IPS-18c (cell line): ENCODE data around the gene SLIT3.

ENCODE experiments used
- H3K4me3 ChIP-seq: 2 replicates; pipeline ENCODE4 v1.7.0; 2013; ENCODE audit warnings: low read depth, mild to moderate bottlenecking, low read length, moderate library complexity; ENCODE audit not compliant: insufficient read depth
- H3K9me3 ChIP-seq: one replicate; pipeline ENCODE4 v1.6.1; 2013; ENCODE audit warnings: mild to moderate bottlenecking, low read length, moderate library complexity; ENCODE audit not compliant: control insufficient read depth, insufficient read depth

The SLIT3 gene

DNA sequence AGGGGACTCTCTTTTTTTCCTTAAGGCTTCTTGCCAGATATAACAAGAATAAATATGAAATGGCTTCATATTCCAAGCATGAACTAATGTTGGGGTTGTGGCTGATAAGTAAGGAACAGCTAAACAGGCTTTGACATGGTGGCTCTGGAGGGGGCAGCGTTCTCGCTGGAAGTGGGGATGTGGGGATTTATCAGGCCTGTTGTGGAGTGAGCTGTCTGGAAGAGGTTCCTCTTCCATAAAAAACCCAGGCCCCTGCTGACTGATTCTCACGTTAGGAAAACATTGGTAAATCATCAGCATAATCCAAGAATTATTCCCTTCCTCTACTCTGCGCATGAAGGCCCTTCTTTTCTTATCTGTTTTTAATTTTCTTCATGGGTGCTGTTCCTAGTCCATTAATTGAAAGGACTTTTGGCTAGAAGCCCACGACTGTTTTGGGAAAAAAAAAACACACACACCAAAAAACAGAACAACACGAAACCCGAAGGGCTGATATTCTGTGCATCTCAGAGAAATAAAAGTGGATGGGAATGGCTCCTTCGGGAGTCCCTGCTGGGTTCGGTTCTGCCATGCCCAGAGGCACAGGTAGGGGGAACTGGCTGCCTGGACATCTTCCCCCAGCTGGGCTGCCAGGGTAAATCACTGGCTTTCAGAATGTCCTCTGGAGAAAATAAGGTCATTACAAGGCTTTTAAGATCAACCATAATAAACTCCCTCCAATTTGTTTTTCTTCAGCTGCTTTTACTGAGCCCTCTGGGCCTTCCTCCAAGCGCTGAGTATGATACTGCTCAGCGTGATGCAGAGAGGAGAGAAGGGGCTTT, 297.0 kb downstream of the SLIT3 start:
- H3K9me3 ChIP-seq: no peaks in the 10 kb centered on the region
- no peak overlapping the region for H3K4me3 ChIP-seq

GRCh38 chr5:169002953-169003555, 297.9 kb downstream of the SLIT3 start:
- H3K9me3 ChIP-seq: no peaks in the 10 kb centered on the region
- H3K4me3 ChIP-seq: no peak overlapping the region

- no peak overlapping the region for H3K4me3 ChIP-seq
- H3K9me3 ChIP-seq: no peaks in the 10 kb centered on the region
Measured at GRCh38 chr5:169001394-169001793, 299.5 kb downstream of the SLIT3 start.

GRCh38 chr5:168995024-168995423, 305.9 kb downstream of the SLIT3 start:
- peaks cover 2% of the 10 kb centered on the region for H3K9me3 ChIP-seq

GRCh38 chr5:168992687-168993086, 308.3 kb downstream of the SLIT3 start:
- H3K4me3 ChIP-seq: no peak overlapping the region

More at GRCh38 chr5:168995024-168995423, 305.9 kb downstream of the SLIT3 start:
- H3K4me3 ChIP-seq: no peak overlapping the region

GRCh38 chr5:168992016-168992415, 308.9 kb downstream of the SLIT3 start:
- H3K4me3 ChIP-seq: no peak overlapping the region
- peaks cover 2% of the 10 kb centered on the region for H3K9me3 ChIP-seq

More at GRCh38 chr5:168992687-168993086, 308.3 kb downstream of the SLIT3 start:
- H3K9me3 ChIP-seq: peaks cover 2% of the 10 kb centered on the region

DNA sequence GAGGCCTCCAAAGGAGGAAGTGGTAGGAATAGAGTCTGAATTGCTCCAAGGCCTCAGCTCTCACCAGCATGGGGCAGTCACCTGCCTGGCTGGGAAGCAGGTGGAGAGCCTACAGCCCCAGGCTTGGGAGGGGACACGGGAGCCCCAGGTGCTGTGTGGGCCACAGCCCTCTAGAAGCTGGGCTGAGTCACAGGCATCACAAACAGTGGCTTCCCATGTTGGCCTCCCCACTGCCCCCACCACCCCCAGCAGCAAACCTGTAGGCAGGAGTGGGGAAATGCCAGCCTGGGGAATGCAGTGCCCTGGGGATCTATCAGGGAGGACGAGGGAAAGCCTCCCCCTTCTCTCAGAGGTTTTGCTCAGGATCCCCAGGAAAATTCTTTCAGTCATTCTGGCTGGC, 309.6 kb downstream of the SLIT3 start:
- Histone ChIP-seq H3K9me3 (peaks cover 2% of the 10 kb centered on the region), H3K4me3 (no peak overlapping the region)

DNA sequence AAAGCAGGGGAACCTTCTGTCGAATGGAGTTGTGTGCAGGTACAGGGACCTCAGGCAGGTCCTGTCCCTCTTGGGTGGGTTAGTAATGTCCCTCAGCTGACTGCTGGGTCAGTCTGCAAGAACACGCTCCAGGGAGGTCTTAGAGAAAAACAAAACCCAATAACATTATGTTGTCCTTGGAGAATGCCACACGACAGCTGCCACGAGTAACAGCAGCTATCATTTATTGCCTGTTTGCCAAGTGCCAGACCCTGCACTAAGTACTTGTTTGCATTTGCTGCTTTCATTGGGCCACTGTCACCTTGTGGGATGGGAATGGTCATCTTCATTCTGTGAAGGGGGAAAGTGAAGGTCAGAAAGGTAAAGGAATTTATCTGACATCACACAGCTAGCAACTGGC, 310.3 kb downstream of the SLIT3 start:
- no peak overlapping the region for H3K4me3 ChIP-seq
- H3K9me3 ChIP-seq: peaks cover 2% of the 10 kb centered on the region

DNA sequence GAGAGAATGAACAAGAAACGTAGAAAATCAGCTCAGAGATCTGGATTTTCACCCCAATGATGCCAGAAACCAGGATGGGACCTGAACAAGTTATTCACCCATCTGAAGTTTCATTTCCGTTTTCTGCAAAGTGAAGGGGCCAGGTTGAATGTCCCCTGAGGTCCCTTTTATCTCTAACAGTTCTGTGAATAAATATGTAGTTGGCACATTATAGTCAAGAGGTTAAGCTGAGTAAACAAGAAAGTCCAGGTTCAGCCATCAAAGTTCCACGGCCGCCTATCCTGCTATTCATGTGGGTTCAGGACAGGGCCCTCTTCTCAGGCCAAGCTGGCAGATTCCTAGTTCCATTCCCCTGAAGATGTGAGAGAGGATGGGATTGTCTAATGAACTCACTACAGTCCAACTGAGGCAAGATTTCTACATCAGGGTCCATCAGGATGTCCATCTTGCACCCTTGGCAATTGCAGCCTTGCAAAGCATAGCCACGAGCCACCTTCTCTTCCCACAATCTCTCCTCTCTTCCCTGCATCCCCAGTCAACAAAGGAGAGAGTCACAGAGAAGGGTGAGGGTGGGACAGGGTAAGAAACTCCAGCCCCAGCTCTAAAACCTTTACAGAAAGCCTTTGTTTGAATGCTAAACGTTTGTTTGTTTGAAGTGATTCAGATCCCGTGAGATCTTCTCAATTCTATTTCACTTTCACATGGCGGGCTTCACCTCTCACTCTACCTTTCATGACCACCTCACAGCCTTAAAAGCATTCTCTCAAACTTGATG, 311.0 kb downstream of the SLIT3 start:
- H3K4me3 ChIP-seq: no peak overlapping the region
- peaks cover 2% of the 10 kb centered on the region for H3K9me3 ChIP-seq

DNA sequence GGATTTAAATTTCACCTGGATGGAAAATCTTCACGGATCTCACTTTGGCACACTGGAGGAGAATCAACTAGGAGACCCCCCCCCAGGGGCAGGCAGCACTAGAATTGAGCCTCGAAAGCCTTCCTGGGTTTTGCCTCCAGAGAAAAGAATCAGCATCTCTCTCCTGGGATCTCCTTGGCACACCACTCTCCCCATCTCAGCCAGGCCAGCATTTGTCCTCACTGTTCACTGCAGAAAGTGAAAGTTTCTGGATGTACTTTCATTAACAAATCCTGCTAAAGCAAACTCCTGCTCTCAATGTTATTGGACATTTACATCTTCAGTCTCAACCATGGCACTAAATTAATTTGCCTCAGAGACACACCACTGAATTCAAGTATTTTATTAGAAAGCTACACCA, 312.2 kb downstream of the SLIT3 start:
- H3K9me3 ChIP-seq: no peaks in the 10 kb centered on the region
- H3K4me3 ChIP-seq: no peak overlapping the region

- no peaks in the 10 kb centered on the region for H3K9me3 ChIP-seq
- H3K4me3 ChIP-seq: no peak overlapping the region
Measured at GRCh38 chr5:168987543-168988300, 313.2 kb downstream of the SLIT3 start.

DNA sequence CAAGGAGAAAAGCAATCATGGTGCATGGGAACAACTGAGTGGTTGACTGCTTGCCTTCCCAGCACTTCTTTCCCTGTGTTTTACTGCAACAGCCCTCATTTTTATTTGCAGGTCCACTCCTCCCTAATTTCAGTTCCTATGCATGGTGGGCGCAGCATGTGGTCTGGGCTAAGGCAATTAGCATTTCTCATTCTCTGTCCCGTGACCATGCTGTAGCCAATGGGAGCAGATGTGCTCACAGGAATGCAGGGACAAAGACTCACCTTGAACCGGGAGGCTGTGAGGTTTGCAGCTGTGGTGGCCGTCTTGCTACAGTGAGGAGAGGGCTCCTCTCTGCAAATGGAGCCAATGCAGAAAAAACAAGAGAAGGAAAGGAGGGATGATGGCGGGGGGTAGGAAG, 315.5 kb downstream of the SLIT3 start:
- H3K9me3 ChIP-seq: no peaks in the 10 kb centered on the region
- no peak overlapping the region for H3K4me3 ChIP-seq

- Histone ChIP-seq H3K9me3 (no peaks in the 10 kb centered on the region), H3K4me3 (no peak overlapping the region)
Measured at GRCh38 chr5:168984135-168984675, 316.7 kb downstream of the SLIT3 start.

GRCh38 chr5:168979135-168979534, 321.8 kb downstream of the SLIT3 start:
- no peaks in the 10 kb centered on the region for H3K9me3 ChIP-seq

GRCh38 chr5:168978500-168978899, 322.4 kb downstream of the SLIT3 start:
- H3K9me3 ChIP-seq: no peaks in the 10 kb centered on the region
- no peak overlapping the region for H3K4me3 ChIP-seq

More at GRCh38 chr5:168979135-168979534, 321.8 kb downstream of the SLIT3 start:
- H3K4me3 ChIP-seq: no peak overlapping the region

DNA sequence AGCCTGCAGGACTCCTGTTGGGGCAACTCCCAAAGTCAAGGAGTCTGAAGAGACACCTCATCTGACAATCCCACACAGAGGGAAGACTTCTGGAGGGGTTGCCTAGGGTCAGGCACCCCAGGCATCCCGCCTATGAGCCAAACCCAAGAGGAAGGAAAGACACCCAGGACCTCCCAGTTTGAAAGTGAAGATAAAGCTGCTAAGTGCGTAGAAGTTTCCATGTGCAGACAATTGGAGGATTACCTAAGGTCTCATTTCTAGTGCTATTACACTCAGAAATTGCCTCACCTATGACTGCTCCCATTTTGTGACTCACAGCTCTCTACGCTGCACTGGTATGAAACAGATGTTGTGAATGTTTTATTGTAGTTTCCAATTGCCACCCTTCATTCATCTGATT, 322.9 kb downstream of the SLIT3 start:
- Histone ChIP-seq H3K4me3 (no peak overlapping the region), H3K9me3 (no peaks in the 10 kb centered on the region)
